H1 (cell line): ENCODE results near the gene TEKT3. TPM values are rescaled to one million over a fixed set of nuclear protein-coding genes. Genes with fewer than 3 reads are reported as not detected.

Experiments used
- CTCF ChIA-PET: fragments of 300-600 bp; sonication (Branson Sonifier 250); formaldehyde crosslinking; loops from one replicate; lab custom pipeline; 2021; ENCODE audit not compliant: partially characterized antibody; lab: Charles Lee
- POLR2A ChIA-PET: fragments of 300-600 bp; sonication (Branson Sonifier 250); formaldehyde crosslinking; loops from one replicate; lab custom pipeline; 2021; ENCODE audit warnings: inconsistent platforms; ENCODE audit not compliant: partially characterized antibody; lab: Charles Lee
- DNase-seq, 2 experiments: peaks; one replicate each; pipeline versions ENCODE4 v3.0.0 to v3.0.0-alpha.2; 2010 to 2022; ENCODE audit warnings: low spot score in 2 of 2, low read depth in 1 of 2, mixed read lengths in 1 of 2
- FAIRE-seq: peaks from 2 replicates; lab custom pipeline; 2011; peaks lifted over from hg19 to GRCh38; lab: Jason Lieb, UNC
- H2AFZ ChIP-seq: 2 replicates; pipeline ENCODE4 v1.8.1; 2012; ENCODE audit warnings: low read length, inconsistent platforms
- H2AK5ac ChIP-seq: 2 replicates; pipeline ENCODE4 v1.6.1; 2013; ENCODE audit warnings: low read depth, low read length
- H2BK120ac ChIP-seq: replicated peaks from 2 replicates; pipeline ENCODE3; 2013; ENCODE audit warnings: low read depth, low read length, inconsistent platforms
- H2BK12ac ChIP-seq: 2 replicates; pipeline ENCODE4 v1.6.1; 2013; ENCODE audit warnings: low read depth, low read length
- H2BK15ac ChIP-seq: 2 replicates; pipeline ENCODE4 v1.6.1; 2013; ENCODE audit warnings: low read length
- H2BK20ac ChIP-seq: 2 replicates; pipeline ENCODE4 v1.6.1; 2013; ENCODE audit warnings: low read length
- H2BK5ac ChIP-seq: 2 replicates; pipeline ENCODE4 v1.6.1; 2013; ENCODE audit warnings: low read depth, low read length
- H3K14ac ChIP-seq: 2 replicates; pipeline ENCODE4 v1.6.1; 2013; ENCODE audit warnings: inconsistent platforms; ENCODE audit not compliant: insufficient read length
- H3K18ac ChIP-seq: 2 replicates; pipeline ENCODE4 v1.6.1; 2013; ENCODE audit warnings: low read length; ENCODE audit errors: extremely low read depth
- H3K23ac ChIP-seq: 2 replicates; pipeline ENCODE4 v1.6.1; 2013; ENCODE audit warnings: inconsistent platforms; ENCODE audit not compliant: insufficient read length
- H3K23me2 ChIP-seq: 2 replicates; pipeline ENCODE4 v1.6.1; 2013; ENCODE audit warnings: low read depth, low read length
- H3K27ac ChIP-seq: 2 replicates; pipeline ENCODE4 v1.6.1; 2011; ENCODE audit warnings: low read depth, low read length, inconsistent platforms
- H3K27me3 ChIP-seq, 4 experiments: replicated peaks in 1 of 4; 1 replicate in 1 of 4; 2 replicates in 3 of 4; pipeline versions ENCODE4 v1.6.1 to v1.8.1; 2011 to 2013; ENCODE audit warnings: low read length in 3 of 4, mild to moderate bottlenecking in 3 of 4, inconsistent platforms in 2 of 4, mixed read lengths in 2 of 4, moderate library complexity in 1 of 4; ENCODE audit not compliant: control insufficient read depth in 3 of 4, insufficient read depth in 3 of 4; ENCODE audit errors: extremely low read depth in 1 of 4
- H3K36me3 ChIP-seq, 4 experiments: 2 replicates each; pipeline versions ENCODE4 v1.6.1 to v1.8.1; 2011 to 2013; ENCODE audit warnings: mild to moderate bottlenecking in 4 of 4, low read length in 3 of 4, moderate library complexity in 2 of 4, control low read depth in 1 of 4, inconsistent platforms in 1 of 4; ENCODE audit not compliant: insufficient read depth in 4 of 4, control insufficient read depth in 2 of 4
- H3K4ac ChIP-seq: replicated peaks from 2 replicates; pipeline ENCODE3; 2013; ENCODE audit warnings: low read length, low read depth, mixed read lengths, inconsistent platforms; ENCODE audit not compliant: insufficient read length
- H3K4me1 ChIP-seq, 4 experiments: replicated peaks in 1 of 4; 1 replicate in 1 of 4; 2 replicates in 3 of 4; pipeline versions ENCODE4 v1.6.1 to v1.8.1; 2011 to 2013; ENCODE audit warnings: low read length in 3 of 4, inconsistent platforms in 2 of 4, mixed read lengths in 1 of 4; ENCODE audit not compliant: insufficient read depth in 4 of 4, control insufficient read depth in 3 of 4
- H3K4me2 ChIP-seq, 2 experiments: 2 replicates each; pipeline versions ENCODE4 v1.6.1 to v1.8.1; 2011 to 2013; ENCODE audit warnings: low read depth in 2 of 2, low read length in 2 of 2, control low read depth in 1 of 2, inconsistent platforms in 1 of 2, mild to moderate bottlenecking in 1 of 2; ENCODE audit not compliant: insufficient read depth in 1 of 2
- H3K4me3 ChIP-seq, 4 experiments: fragments of 200-600, 300-600 bp in 1 of 4; sonication (generic), shearing (Covaris generic), sonication (Bioruptor Twin) in 1 of 4; 2 replicates each; pipeline versions ENCODE4 v1.5.1 to v1.8.1; 2011 to 2016; ENCODE audit warnings: low read length in 4 of 4, low read depth in 3 of 4, control low read depth in 2 of 4, inconsistent platforms in 2 of 4, mild to moderate bottlenecking in 2 of 4, mixed read lengths in 1 of 4, moderate library complexity in 1 of 4; ENCODE audit not compliant: insufficient read depth in 2 of 4; ENCODE audit errors: extremely low read depth in 1 of 4
- H3K56ac ChIP-seq: replicated peaks from 2 replicates; pipeline ENCODE3; 2013; ENCODE audit warnings: low read depth, mild to moderate bottlenecking, mixed read lengths, low read length, inconsistent platforms; ENCODE audit not compliant: insufficient read length
- H3K79me1 ChIP-seq: 2 replicates; pipeline ENCODE4 v1.6.1; 2013; ENCODE audit warnings: low read depth, low read length, control low read depth
- H3K79me2 ChIP-seq, 2 experiments: 2 replicates each; pipeline versions ENCODE4 v1.6.1 to v1.8.1; 2012 to 2013; ENCODE audit warnings: low read length in 2 of 2, mild to moderate bottlenecking in 2 of 2, inconsistent platforms in 1 of 2; ENCODE audit not compliant: insufficient read depth in 2 of 2, control insufficient read depth in 1 of 2
- H3K9ac ChIP-seq, 4 experiments: replicated peaks in 1 of 4; 1 replicate in 1 of 4; 2 replicates in 3 of 4; pipeline versions ENCODE4 v1.6.1 to v1.8.1; 2011 to 2013; ENCODE audit warnings: low read depth in 3 of 4, low read length in 3 of 4, control low read depth in 2 of 4, mild to moderate bottlenecking in 2 of 4, moderate library complexity in 2 of 4, inconsistent platforms in 1 of 4; ENCODE audit errors: extremely low read depth in 1 of 4
- H3K9me3 ChIP-seq, 2 experiments: 2 replicates each; pipeline versions ENCODE4 v1.6.1 to v1.8.1; 2012 to 2013; ENCODE audit warnings: mild to moderate bottlenecking in 2 of 2, moderate library complexity in 2 of 2, control low read depth in 1 of 2, inconsistent platforms in 1 of 2, low read depth in 1 of 2, low read length in 1 of 2, mixed read lengths in 1 of 2; ENCODE audit not compliant: insufficient read depth in 2 of 2
- H4K20me1 ChIP-seq, 2 experiments: replicated peaks in 1 of 2; 2 replicates each; pipeline versions ENCODE3 to v1.8.1; 2011 to 2013; ENCODE audit warnings: inconsistent platforms in 2 of 2, low read length in 2 of 2, mild to moderate bottlenecking in 1 of 2; ENCODE audit not compliant: insufficient read depth in 2 of 2, control insufficient read depth in 1 of 2
- H4K5ac ChIP-seq: 2 replicates; pipeline ENCODE4 v1.6.1; 2013; ENCODE audit warnings: low read length, low read depth, mixed read lengths, inconsistent platforms; ENCODE audit not compliant: insufficient read length
- H4K8ac ChIP-seq: 2 replicates; pipeline ENCODE4 v1.8.0; 2013; ENCODE audit warnings: mild to moderate bottlenecking, moderate library complexity, low read length, inconsistent platforms; ENCODE audit not compliant: insufficient read depth; ENCODE audit errors: extremely low read depth
- H4K91ac ChIP-seq: replicated peaks from 2 replicates; pipeline ENCODE3; 2013; ENCODE audit warnings: low read length, mixed read lengths, inconsistent platforms; ENCODE audit not compliant: insufficient read length
- BACH1 ChIP-seq: IDR thresholded peaks from 2 replicates; pipeline ENCODE4 v1.6.1; 2012; ENCODE audit warnings: low read length, improper control_type of control experiment
- BCL11A ChIP-seq, 2 experiments: IDR thresholded peaks; one replicate each; pipeline ENCODE4 v1.6.1; 2011; ENCODE audit warnings: low read depth in 2 of 2, low read length in 2 of 2, mild to moderate bottlenecking in 2 of 2
- BRCA1 ChIP-seq: IDR thresholded peaks from 2 replicates; pipeline ENCODE4 v1.6.1; 2012; ENCODE audit warnings: low read depth, low read length, improper control_type of control experiment
- HDAC6 ChIP-seq: IDR thresholded peaks from one replicate; pipeline ENCODE4 v1.7.1; 2012; ENCODE audit warnings: low read depth, mild to moderate bottlenecking, inconsistent platforms, low read length, moderate library complexity
- KDM4A ChIP-seq: IDR thresholded peaks from one replicate; pipeline ENCODE4 v1.7.1; 2012; ENCODE audit warnings: low read depth, mild to moderate bottlenecking, moderate library complexity, low read length, inconsistent platforms; ENCODE audit not compliant: severe bottlenecking
- RAD21 ChIP-seq, 2 experiments: IDR thresholded peaks in 1 of 2; conservative IDR thresholded peaks in 1 of 2; 2 replicates each; pipeline ENCODE4 v1.6.1; 2011; ENCODE audit warnings: low read depth in 2 of 2, low read length in 2 of 2, improper control_type of control experiment in 1 of 2, inconsistent platforms in 1 of 2, mild to moderate bottlenecking in 1 of 2, moderate library complexity in 1 of 2
- RBBP5 ChIP-seq: IDR thresholded peaks from 2 replicates; pipeline ENCODE4 v1.7.1; 2012; ENCODE audit warnings: low read depth, mild to moderate bottlenecking, inconsistent platforms, low read length, moderate library complexity, borderline replicate concordance
- RFX5 ChIP-seq: IDR thresholded peaks from 2 replicates; pipeline ENCODE4 v1.6.1; 2011; ENCODE audit warnings: low read depth, low read length, improper control_type of control experiment, borderline replicate concordance
- RXRA ChIP-seq: IDR thresholded peaks from 2 replicates; pipeline ENCODE4 v1.6.1; 2011; ENCODE audit warnings: low read depth, mild to moderate bottlenecking, low read length, moderate library complexity; ENCODE audit not compliant: insufficient read depth
- SIX5 ChIP-seq: IDR thresholded peaks from 2 replicates; pipeline ENCODE4 v1.6.1; 2011; ENCODE audit warnings: mild to moderate bottlenecking, low read depth, low read length
- TAF1 ChIP-seq: IDR thresholded peaks from 2 replicates; pipeline ENCODE4 v1.6.1; 2011; ENCODE audit warnings: mild to moderate bottlenecking, low read depth, low read length
- WGBS, 2 experiments: shearing (Covaris generic) in 1 of 2; methylation state at CpG; one replicate each; pipeline versions ENCODE4 v1.1.6 to v1.1.7; 2013 to 2015; ENCODE audit warnings: low lambda C conversion rate in 2 of 2, mixed read lengths in 2 of 2, inconsistent platforms in 1 of 2, low coverage in 1 of 2, missing lambda C conversion rate in 1 of 2; ENCODE audit not compliant: insufficient replicate concordance in 2 of 2, insufficient coverage in 1 of 2, insufficient read length in 1 of 2; ENCODE audit errors: extremely low coverage in 1 of 2, missing lambda C conversion rate in 1 of 2; 5-methylcytosine and 5-hydroxymethylcytosine counted together
- polyA plus RNA-seq, 7 experiments: library from polyadenylated mRNA; depleted of rRNA in 3 of 7; stranded (reverse) in 5 of 7; unstranded in 2 of 7; fragments of >200 nt in 5 of 7; fragments of 200-250 nt in 2 of 7; gene quantifications; 1 replicate in 5 of 7; 2 replicates in 1 of 7; 4 replicates in 1 of 7; pipeline versions ENCODE4 v1.2.1 to v1.2.3, GENCODE V29; 2011 to 2013; ENCODE audit warnings: missing spikeins in 2 of 7, mixed read lengths in 2 of 7
- total RNA-seq: library from RNA; stranded (reverse); fragmentation: NEBNext Ultra II Directional; extraction: Animal tissue kit (Norgen Biotek cat#: 25700); gene quantifications from 2 replicates; pipeline ENCODE4 v1.2.1, GENCODE V29; 2021
- TF ChIP-seq, protein P1 (sequence below): IDR thresholded peaks from 2 replicates; pipeline ENCODE4 v1.6.1; 2012; ENCODE audit warnings: low read length, inconsistent platforms

Gene TEKT3
- total and polyA plus RNA-seq, 2 of the 8 experiments (the other 6 are each of a cell fraction or from before 2014, with no cell fraction given), result 2.2 to 2.9 TPM

- H2BK120ac ChIP-seq, result no peak overlapping the region
- no peaks in the 10 kb centered on the region for H3K9me3 ChIP-seq
- no peak for FAIRE-seq
- H3K56ac ChIP-seq, result no peak overlapping the region
- H4K91ac ChIP-seq, result no peak overlapping the region
- no peak overlapping the region for H2BK5ac ChIP-seq
- no peak overlapping the region for H4K5ac ChIP-seq
- peak overlapping the region; percentile 28 to 71 (median 64); a peak in 7 of 8 replicates for H3K4me3 ChIP-seq
- H4K20me1 ChIP-seq, result peaks cover 0 to 4% of the 10 kb centered on the region in 2 experiments
- no peaks in the 10 kb centered on the region for H3K79me1 ChIP-seq
- peak overlapping the region; percentile 56 to 100 for H3K4me2 ChIP-seq
- no peak overlapping the region for H3K18ac ChIP-seq
- no peak overlapping the region for H3K27ac ChIP-seq
- ChIA-PET CTCF (interaction anchor here (0.8 to 7.3 kb wide), 20 partner anchors 9 to 246 kb away, joined by 3 to 69 read pairs (median 4); partner anchors contain the start of gene TEKT3), POLR2A (interaction anchor here (0.8 to 1.1 kb wide), 3 partner anchors 9 to 27 kb away, joined by 3 read pairs; no protein-coding TSS in a partner anchor)
- WGBS, 2 experiments, result 9% methylated on average over 16 of the region's 17 CpGs; no CpG with 5 or more reads in 1 of the 2 experiments
- no peak overlapping the region for H2AK5ac ChIP-seq
- H2BK15ac ChIP-seq, result no peak overlapping the region
- H3K23ac ChIP-seq, result no peak overlapping the region
- no peaks in the 10 kb centered on the region for H3K36me3 ChIP-seq
- no peaks in the 10 kb centered on the region for H3K79me2 ChIP-seq
- H3K9ac ChIP-seq, result no peak overlapping the region
- H3K4me1 ChIP-seq, result peaks cover 0 to 16% (median 4%) of the 10 kb centered on the region in 4 experiments; a peak in 5 of 7 replicates
- no peak overlapping the region for H3K14ac ChIP-seq
- no peak overlapping the region for H2BK20ac ChIP-seq
- peaks cover 42 to 65% (median 59%) of the 10 kb centered on the region in 4 experiments for H3K27me3 ChIP-seq
- H4K8ac ChIP-seq, result no peak overlapping the region
- DNase-seq, result no peak
- H3K23me2 ChIP-seq, result peaks cover 22% of the 10 kb centered on the region
- H2BK12ac ChIP-seq, result no peak overlapping the region
- H2AFZ ChIP-seq, result no peak overlapping the region; the same call in 1 of the 2 replicates
- H3K4ac ChIP-seq, result no peak overlapping the region
- TF ChIP-seq SIX5, result no peak
- TF ChIP-seq KDM4A, result peak; percentile 56
- TF ChIP-seq RAD21 (IDR thresholded peaks at IDR 0.05 in 1 of 2, conservative IDR thresholded peaks at IDR 0.05 in 1 of 2; ENCODE audit: low read depth in 2 of 2, low read length in 2 of 2), result peak in 1 of 2 experiments; percentile 4; a peak in 1 of 4 replicates
- no peak for TF ChIP-seq RXRA
- TF ChIP-seq, protein P1, sequence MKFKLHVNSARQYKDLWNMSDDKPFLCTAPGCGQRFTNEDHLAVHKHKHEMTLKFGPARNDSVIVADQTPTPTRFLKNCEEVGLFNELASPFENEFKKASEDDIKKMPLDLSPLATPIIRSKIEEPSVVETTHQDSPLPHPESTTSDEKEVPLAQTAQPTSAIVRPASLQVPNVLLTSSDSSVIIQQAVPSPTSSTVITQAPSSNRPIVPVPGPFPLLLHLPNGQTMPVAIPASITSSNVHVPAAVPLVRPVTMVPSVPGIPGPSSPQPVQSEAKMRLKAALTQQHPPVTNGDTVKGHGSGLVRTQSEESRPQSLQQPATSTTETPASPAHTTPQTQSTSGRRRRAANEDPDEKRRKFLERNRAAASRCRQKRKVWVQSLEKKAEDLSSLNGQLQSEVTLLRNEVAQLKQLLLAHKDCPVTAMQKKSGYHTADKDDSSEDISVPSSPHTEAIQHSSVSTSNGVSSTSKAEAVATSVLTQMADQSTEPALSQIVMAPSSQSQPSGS, result no peak
- TF ChIP-seq BRCA1, result no peak
- TF ChIP-seq BCL11A (IDR thresholded peaks at IDR 0.05; ENCODE audit: low read depth in 2 of 2, low read length in 2 of 2), result no peak
- TF ChIP-seq RBBP5, result 0 out of 2 replicates have a peak, but pooled peaks have one; percentile 5
- TF ChIP-seq RFX5, result no peak
- no peak for TF ChIP-seq TAF1
- no peak for TF ChIP-seq BACH1
- no peak for TF ChIP-seq HDAC6
These were observed 78.2 kb downstream of the TEKT3 start for GRCh38 chr17:15263206-15263579.
